Tibial artery (tissue), 4 donors: ENCODE results near the gene TMEM238.

ENCODE experiments used
- DNase-seq, 2 donors: peaks; one replicate each; pipeline ENCODE4 v3.0.0-alpha.2; 2019
- H3K27ac ChIP-seq, 2 donors: fragments of 200-600 bp; sonication (generic) in 1 of 2; 1 replicate in 1 of 2; 2 replicates in 1 of 2; pipeline ENCODE4 v1.5.1; 2018 to 2019; ENCODE audit warnings: mild to moderate bottlenecking in 1 of 2
- H3K27me3 ChIP-seq, 2 donors: fragments of 200-600 bp; sonication (generic) in 1 of 2; one replicate each; pipeline versions ENCODE4 v1.5.1 to v1.6.0; 2016 to 2019
- H3K36me3 ChIP-seq, 3 donors: fragments of 200-600 bp; sonication (generic) in 2 of 3; one replicate each; pipeline ENCODE4 v1.5.1; 2016 to 2019; ENCODE audit warnings: mild to moderate bottlenecking in 2 of 3
- H3K4me1 ChIP-seq, 4 donors: fragments of 200-600 bp; sonication (generic) in 2 of 4; 1 replicate in 3 of 4; 2 replicates in 1 of 4; pipeline ENCODE4 v1.5.1; 2016 to 2019
- H3K4me3 ChIP-seq, 2 donors: fragments of 200-600 bp; sonication (generic) in 1 of 2; 1 replicate in 1 of 2; 2 replicates in 1 of 2; pipeline ENCODE4 v1.5.1; 2018 to 2019; ENCODE audit warnings: mild to moderate bottlenecking in 2 of 2
- H3K9me3 ChIP-seq, 3 donors: fragments of 200-600 bp; sonication (generic) in 1 of 3; one replicate each; pipeline ENCODE4 v1.5.1; 2016 to 2019
- CTCF ChIP-seq, 2 experiments: fragments of 200-600 bp in 1 of 2; fragments of 450-650 bp in 1 of 2; IDR thresholded peaks; one replicate each; pipeline ENCODE4 v1.5.1; 2017 to 2019; ENCODE audit warnings: antibody characterized with exemption in 2 of 2, mild to moderate bottlenecking in 1 of 2, moderate library complexity in 1 of 2
- intact Hi-C: fragments of 100-400 bp; cut with DNase I; formaldehyde crosslinking; loops from one replicate; pipeline ENCODE4 v1.15.0; 2023; ENCODE audit warnings: low total_unique reads

The TMEM238 gene

GRCh38 chr19:55366790-55367189 lies 17.3 kb downstream of the TMEM238 start:
- H3K36me3 ChIP-seq: no peaks in the 10 kb centered on the region
- DNase-seq: no peak
- no peak overlapping the region for H3K27ac ChIP-seq
- H3K4me3 ChIP-seq: no peak overlapping the region
- intact Hi-C loops: no loop called here
- no peak for TF ChIP-seq CTCF (IDR thresholded peaks at IDR 0.05)
- peaks cover 0 to 68% of the 10 kb centered on the region in 2 donors for H3K27me3 ChIP-seq
- H3K4me1 ChIP-seq: peaks cover 0 to 23% (median 14%) of the 10 kb centered on the region in 4 donors
- no peaks in the 10 kb centered on the region for H3K9me3 ChIP-seq

GRCh38 chr19:55365964-55366363 lies 18.1 kb downstream of the TMEM238 start:
- intact Hi-C loops: no loop called here
- no peak for TF ChIP-seq CTCF (IDR thresholded peaks at IDR 0.05)
- H3K4me3 ChIP-seq: no peak overlapping the region
- DNase-seq: no peak
- no peak overlapping the region for H3K27ac ChIP-seq
- peaks cover 0 to 23% (median 14%) of the 10 kb centered on the region in 4 donors for H3K4me1 ChIP-seq
- peaks cover 0 to 67% of the 10 kb centered on the region in 2 donors for H3K27me3 ChIP-seq
- H3K36me3 ChIP-seq: no peaks in the 10 kb centered on the region
- H3K9me3 ChIP-seq: no peaks in the 10 kb centered on the region

- Histone ChIP-seq H3K9me3 (no peaks in the 10 kb centered on the region), H3K27ac (no peak overlapping the region), H3K36me3 (no peaks in the 10 kb centered on the region), H3K27me3 (peaks cover 0 to 65% of the 10 kb centered on the region in 2 donors), H3K4me3 (no peak overlapping the region), H3K4me1 (peaks cover 0 to 19% (median 13%) of the 10 kb centered on the region in 4 donors)
- no peak for TF ChIP-seq CTCF (IDR thresholded peaks at IDR 0.05)
- DNase-seq: no peak
- intact Hi-C loops: no loop called here
These were observed 18.8 kb downstream of the TMEM238 start for GRCh38 chr19:55365245-55365644.

- intact Hi-C loops: no loop called here
- Histone ChIP-seq H3K27ac (no peak within 1 kb of the TSS), H3K27me3 (peaks cover 0 to 58% of the 10 kb centered on the region in 2 donors), H3K4me1 (no peaks in the 10 kb centered on the region), H3K36me3 (no peaks in the 10 kb centered on the region), H3K9me3 (no peaks in the 10 kb centered on the region), H3K4me3 (no peak within 1 kb of the TSS)
- no peak for TF ChIP-seq CTCF (IDR thresholded peaks at IDR 0.05)
- DNase-seq: no peak
These were observed 20.9 kb downstream of the TMEM238 start, which contains the start of gene GARIN5B for GRCh38 chr19:55362990-55363716. Gene GARIN5B (minus strand): TSS chr19:55363260. CDS start chr19:55363066, 194 bp downstream.

- Histone ChIP-seq H3K27me3 (peaks cover 0 to 56% of the 10 kb centered on the region in 2 donors), H3K9me3 (no peaks in the 10 kb centered on the region), H3K36me3 (no peaks in the 10 kb centered on the region), H3K27ac (no peak overlapping the region), H3K4me1 (no peaks in the 10 kb centered on the region), H3K4me3 (no peak overlapping the region)
- intact Hi-C loops: no loop called here
- no peak for DNase-seq
- no peak for TF ChIP-seq CTCF (IDR thresholded peaks at IDR 0.05)
These were observed 21.7 kb downstream of the TMEM238 start for GRCh38 chr19:55362174-55362989.
